Measurements from ENCODE around the gene MAD1L1. TPM values are rescaled to one million over a fixed set of nuclear protein-coding genes. Genes with fewer than 3 reads are reported as not detected.

The MAD1L1 gene
- total RNA-seq, 1 experiment from 2014 or later, result 43.8 TPM

GRCh38 chr7:2198760-2199159, 34.0 kb downstream of the MAD1L1 start (continued):
- no peak for TF ChIP-seq AR (CRISPR knock-in tag; IDR thresholded peaks at IDR 0.05)
- no peak for TF ChIP-seq FOXP4 (CRISPR knock-in tag; IDR thresholded peaks at IDR 0.05)
- no peak for TF ChIP-seq HMGXB4 (CRISPR knock-in tag; IDR thresholded peaks at IDR 0.05)
- TF ChIP-seq CBFB (CRISPR knock-in tag; IDR thresholded peaks at IDR 0.05; ENCODE audit: low read depth), result no peak
- no peak for TF ChIP-seq ZNF416 (CRISPR knock-in tag; IDR thresholded peaks at IDR 0.05)
- TF ChIP-seq NFE2L1 (CRISPR knock-in tag; IDR thresholded peaks at IDR 0.05), result no peak
- no peak for TF ChIP-seq HMGA2 (CRISPR knock-in tag; IDR thresholded peaks at IDR 0.05)
- no peak for TF ChIP-seq ZNF138 (CRISPR knock-in tag; conservative IDR thresholded peaks at IDR 0.05)
- no peak for TF ChIP-seq TCF7 (CRISPR knock-in tag; IDR thresholded peaks at IDR 0.05; ENCODE audit: low read depth)

- CTCF ChIA-PET, result no interaction called here
- no peak overlapping the region for H3K4me3 Mint-ChIP-seq
- no peaks in the 10 kb centered on the region for H3K27me3 Mint-ChIP-seq (ENCODE audit: low read depth)
- DNase-seq (ENCODE audit: low spot score), result no peak
- peaks cover 14% of the 10 kb centered on the region; the same call in 1 of the 2 replicates for H3K9me3 Mint-ChIP-seq
- H3K36me3 Mint-ChIP-seq, result peaks cover 34% of the 10 kb centered on the region
- POLR2A ChIA-PET, result no interaction called here
- H3K27ac Mint-ChIP-seq, result no peak overlapping the region
- ATAC-seq, result no peak
- no peaks in the 10 kb centered on the region for H3K4me1 Mint-ChIP-seq
- TF ChIP-seq ATF6 (CRISPR knock-in tag; IDR thresholded peaks at IDR 0.05) (no peak), ESRRA (CRISPR knock-in tag; IDR thresholded peaks at IDR 0.05; ENCODE audit: borderline replicate concordance) (no peak), RORB (CRISPR knock-in tag; IDR thresholded peaks at IDR 0.05) (no peak), MYBL2 (CRISPR knock-in tag; IDR thresholded peaks at IDR 0.05) (no peak), ZNF281 (CRISPR knock-in tag; IDR thresholded peaks at IDR 0.05) (no peak), ZBTB21 (CRISPR knock-in tag; IDR thresholded peaks at IDR 0.05; ENCODE audit: borderline replicate concordance) (no peak), ZNF317 (CRISPR knock-in tag; IDR thresholded peaks at IDR 0.05; ENCODE audit: borderline replicate concordance, low read depth) (no peak), CBFB (CRISPR knock-in tag; IDR thresholded peaks at IDR 0.05; ENCODE audit: low read depth) (no peak), AR (CRISPR knock-in tag; IDR thresholded peaks at IDR 0.05) (no peak), ZNF416 (CRISPR knock-in tag; IDR thresholded peaks at IDR 0.05) (no peak), ZNF396 (CRISPR knock-in tag; IDR thresholded peaks at IDR 0.05; ENCODE audit: borderline replicate concordance) (no peak), PRRX2 (CRISPR knock-in tag; IDR thresholded peaks at IDR 0.05) (no peak)
Measured at GRCh38 chr7:2198206-2198605, 34.5 kb downstream of the MAD1L1 start.
